ENCODE data around the gene KCNJ15.

- no peak for TF ChIP-seq CTCF (conservative IDR thresholded peaks at IDR 0.05 in 1 of 2, IDR thresholded peaks at IDR 0.05 in 1 of 2; ENCODE audit: low read depth in 1 of 2, low read length in 2 of 2)
- TF ChIP-seq EZH2 (IDR thresholded peaks at IDR 0.05; ENCODE audit: low read length, missing control alignments), result no peak
Observed at GRCh38 chr21:38290809-38291208, 34.0 kb downstream of the KCNJ15 start.
